Chondrocyte (in vitro differentiated cells): ENCODE data around the gene PRLH. TPM values are rescaled to one million over a fixed set of nuclear protein-coding genes. Genes with fewer than 3 reads are reported as not detected.

Source experiments
- DNase-seq: peaks from one replicate; pipeline ENCODE4 v3.0.0; 2021; ENCODE audit warnings: mixed read lengths, low spot score
- H3K27ac Mint-ChIP-seq: one replicate; pipeline ENCODE4 v1.8.0; 2021; ENCODE audit warnings: mild to moderate bottlenecking, moderate library complexity, mixed read lengths; ENCODE audit not compliant: unreplicated experiment
- H3K27me3 Mint-ChIP-seq: 2 replicates; pipeline ENCODE4 v1.8.0; 2021; ENCODE audit warnings: low read depth, mixed read lengths
- H3K36me3 Mint-ChIP-seq: 2 replicates; pipeline ENCODE4 v1.8.0; 2021; ENCODE audit warnings: low read depth, mixed read lengths
- H3K4me1 Mint-ChIP-seq: 2 replicates; pipeline ENCODE4 v1.8.0; 2021; ENCODE audit warnings: low read depth, mild to moderate bottlenecking, mixed read lengths
- H3K4me3 Mint-ChIP-seq: one replicate; pipeline ENCODE4 v1.8.0; 2021; ENCODE audit warnings: mild to moderate bottlenecking, moderate library complexity, mixed read lengths; ENCODE audit not compliant: unreplicated experiment
- H3K9me3 Mint-ChIP-seq: 2 replicates; pipeline ENCODE4 v1.8.0; 2021; ENCODE audit warnings: low read depth, mixed read lengths
- CTCF ChIP-seq: fragments of 200-600 bp; sonication (generic); IDR thresholded peaks from 2 replicates; pipeline ENCODE4 v1.5.0; 2021; ENCODE audit warnings: antibody characterized with exemption, mild to moderate bottlenecking, moderate library complexity
- total RNA-seq: library from RNA; stranded (reverse); gene quantifications from 3 replicates; pipeline ENCODE4 v1.2.1, GENCODE V29; 2021

The PRLH gene
- total RNA-seq, 1 donor from 2014 or later: not detected

- no peak overlapping the region for H3K4me3 Mint-ChIP-seq
- no peaks in the 10 kb centered on the region for H3K36me3 Mint-ChIP-seq
- no peak overlapping the region for H3K27ac Mint-ChIP-seq
- H3K4me1 Mint-ChIP-seq: peaks cover 13% of the 10 kb centered on the region
- peak; percentile 71 for DNase-seq
- no peaks in the 10 kb centered on the region for H3K9me3 Mint-ChIP-seq
- peaks cover 2% of the 10 kb centered on the region for H3K27me3 Mint-ChIP-seq
- TF ChIP-seq CTCF: no peak
Observed at GRCh38 chr2:237577956-237578870, 11.8 kb downstream of the PRLH start.

DNA sequence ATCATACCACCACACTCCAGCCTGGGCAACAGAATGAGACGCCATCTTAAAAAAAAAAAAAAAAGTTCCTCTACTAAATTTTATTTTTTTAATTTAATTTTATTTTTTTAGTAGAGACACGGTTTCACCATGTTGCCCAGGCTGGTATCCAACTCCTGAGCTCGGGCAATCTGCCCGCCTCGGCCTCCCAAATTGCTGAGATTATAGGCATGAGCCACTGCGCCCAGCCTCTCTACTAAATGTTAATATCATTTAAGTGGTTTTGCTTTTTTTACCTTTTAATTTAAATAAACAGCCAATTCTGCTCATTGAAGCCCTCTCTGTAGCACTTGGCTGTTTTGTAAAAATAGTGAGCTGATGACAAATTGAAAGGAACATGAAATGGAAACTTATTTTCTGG lies 15.0 kb downstream of the PRLH start:
- Mint-ChIP-seq H3K27me3 (peaks cover 2% of the 10 kb centered on the region), H3K36me3 (no peaks in the 10 kb centered on the region), H3K9me3 (no peaks in the 10 kb centered on the region), H3K4me1 (peaks cover 13% of the 10 kb centered on the region), H3K27ac (peak overlapping the region; percentile 9), H3K4me3 (no peak overlapping the region)
- DNase-seq: no peak
- TF ChIP-seq CTCF: no peak

DNA sequence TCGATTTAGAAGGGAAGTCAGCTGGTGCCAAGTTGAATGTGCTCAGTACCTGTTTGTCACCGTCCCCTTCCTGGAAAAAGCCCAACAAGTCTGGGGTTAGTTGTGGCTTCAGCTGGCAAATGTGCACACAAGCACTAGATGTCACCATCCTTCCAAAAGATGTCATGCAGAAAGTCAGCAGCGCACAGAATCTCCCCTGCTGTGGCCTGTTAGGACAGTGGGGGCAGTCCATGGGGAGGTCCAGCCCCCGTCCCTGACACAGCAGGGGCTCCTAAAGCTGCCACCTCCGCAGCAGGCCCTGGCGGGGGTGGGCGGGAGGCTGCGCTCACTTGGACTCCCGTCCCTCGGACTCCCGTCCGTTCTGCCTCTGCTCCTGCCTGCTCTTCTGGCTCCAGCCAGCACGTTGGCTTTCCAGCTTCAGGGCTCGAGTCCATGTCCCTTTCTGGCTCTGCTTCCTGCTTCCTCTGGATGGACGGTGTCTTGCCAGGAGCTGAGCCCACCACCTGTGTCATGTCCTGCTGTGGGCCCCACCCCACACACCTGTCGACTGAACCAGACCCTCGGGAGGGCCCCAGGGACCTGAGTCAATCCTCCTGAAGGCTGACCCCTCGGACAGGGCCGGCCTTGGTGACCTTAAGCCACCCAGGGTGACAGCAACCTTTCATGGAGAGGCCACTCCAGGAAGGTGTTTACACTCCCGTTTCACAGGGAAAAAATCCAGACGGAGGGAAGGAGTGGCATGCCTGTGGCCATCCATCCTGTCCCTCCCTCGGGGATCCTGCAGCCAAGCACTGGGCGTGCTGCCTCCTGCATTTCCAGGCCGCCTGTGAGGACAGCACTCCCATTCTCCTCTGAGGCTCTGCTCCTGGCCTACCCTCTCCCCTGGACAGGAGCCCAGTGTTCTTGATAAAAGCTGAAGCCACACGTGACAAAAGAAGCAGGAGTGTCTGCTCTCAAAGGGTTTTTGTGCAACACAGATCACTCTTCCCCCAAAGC lies 15.7 kb downstream of the PRLH start:
- H3K4me1 Mint-ChIP-seq: peaks cover 13% of the 10 kb centered on the region
- DNase-seq: no peak
- H3K4me3 Mint-ChIP-seq: peak overlapping the region; percentile 54
- peak; percentile 96 for TF ChIP-seq CTCF
- H3K9me3 Mint-ChIP-seq: no peaks in the 10 kb centered on the region
- H3K36me3 Mint-ChIP-seq: no peaks in the 10 kb centered on the region
- peak overlapping the region; percentile 9 for H3K27ac Mint-ChIP-seq
- H3K27me3 Mint-ChIP-seq: no peaks in the 10 kb centered on the region

- TF ChIP-seq CTCF: no peak
- no peak for DNase-seq
- Mint-ChIP-seq H3K27me3 (no peaks in the 10 kb centered on the region), H3K9me3 (no peaks in the 10 kb centered on the region), H3K4me1 (peaks cover 13% of the 10 kb centered on the region), H3K27ac (no peak overlapping the region), H3K4me3 (no peak overlapping the region), H3K36me3 (no peaks in the 10 kb centered on the region)
Observed at GRCh38 chr2:237583385-237584295, 17.3 kb downstream of the PRLH start.
